ENCODE results near the gene HSF4.

The HSF4 gene

GRCh38 chr16:67181346-67181745, 16.8 kb downstream of the HSF4 start:
- H3K4me3 ChIP-seq (ENCODE audit: low read length), result no peak overlapping the region
- DNase-seq (ENCODE audit: low read depth, low spot score), result no peak

GRCh38 chr16:67182288-67182687, 17.7 kb downstream of the HSF4 start:
- peak overlapping the region; percentile 87; the same call in 1 of the 2 replicates for H3K4me3 ChIP-seq (ENCODE audit: low read length)
- no peak for DNase-seq (ENCODE audit: low read depth, low spot score)

- H3K4me3 ChIP-seq (ENCODE audit: low read length), result peak overlapping the region; percentile 87
- DNase-seq (ENCODE audit: low read depth, low spot score), result no peak
Observed at GRCh38 chr16:67183284-67183626, 18.7 kb downstream of the HSF4 start.

- H3K4me3 ChIP-seq (ENCODE audit: low read length), result peak within 1 kb of the TSS; percentile 87
- peak; percentile 98 for DNase-seq (ENCODE audit: low read depth, low spot score)
Observed at GRCh38 chr16:67183627-67184452, 19.3 kb downstream of the HSF4 start, which contains the start of gene MATCAP1. MATCAP1 (minus strand) TSS chr16:67183963; CDS start chr16:67180610, 3,353 bp downstream.

- no peak for DNase-seq (ENCODE audit: low read depth, low spot score)
- H3K4me3 ChIP-seq (ENCODE audit: low read length), result peak overlapping the region; percentile 87
Observed at GRCh38 chr16:67184453-67184994, 20.0 kb downstream of the HSF4 start.

- no peak overlapping the region for H3K4me3 ChIP-seq (ENCODE audit: low read length)
- DNase-seq (ENCODE audit: low read depth, low spot score), result peak; percentile 46
Observed at GRCh38 chr16:67184995-67185650, 20.6 kb downstream of the HSF4 start.

- no peak overlapping the region for H3K4me3 ChIP-seq (ENCODE audit: low read length)
- DNase-seq (ENCODE audit: low read depth, low spot score), result no peak
Observed at GRCh38 chr16:67185651-67186134, 21.1 kb downstream of the HSF4 start.

- H3K4me3 ChIP-seq (ENCODE audit: low read length), result no peak overlapping the region
- DNase-seq (ENCODE audit: low read depth, low spot score), result no peak
Observed at GRCh38 chr16:67186550-67186950, 22.0 kb downstream of the HSF4 start.

- no peak overlapping the region for H3K4me3 ChIP-seq (ENCODE audit: low read length)
- no peak for DNase-seq (ENCODE audit: low read depth, low spot score)
Observed at GRCh38 chr16:67187175-67187890, 22.8 kb downstream of the HSF4 start.

GRCh38 chr16:67188323-67188722, 23.8 kb downstream of the HSF4 start:
- DNase-seq (ENCODE audit: low read depth, low spot score), result no peak
- no peak overlapping the region for H3K4me3 ChIP-seq (ENCODE audit: low read length)

- H3K4me3 ChIP-seq (ENCODE audit: low read length), result no peak overlapping the region
- no peak for DNase-seq (ENCODE audit: low read depth, low spot score)
Observed at GRCh38 chr16:67188798-67189197, 24.3 kb downstream of the HSF4 start.

GRCh38 chr16:67190041-67190440, 25.5 kb downstream of the HSF4 start, which contains the start of gene EXOC3L1:
EXOC3L1 (minus strand) TSS chr16:67190136; CDS start chr16:67189676, 460 bp downstream.
- H3K4me3 ChIP-seq (ENCODE audit: low read length), result no peak within 1 kb of the TSS
- no peak for DNase-seq (ENCODE audit: low read depth, low spot score)

- DNase-seq (ENCODE audit: low read depth, low spot score), result no peak
- no peak overlapping the region for H3K4me3 ChIP-seq (ENCODE audit: low read length)
Observed at GRCh38 chr16:67190448-67191399, 26.2 kb downstream of the HSF4 start.

GRCh38 chr16:67191411-67191994, 27.0 kb downstream of the HSF4 start:
- peak overlapping the region; percentile 100 for H3K4me3 ChIP-seq (ENCODE audit: low read length)
- no peak for DNase-seq (ENCODE audit: low read depth, low spot score)

GRCh38 chr16:67191995-67192681, 27.6 kb downstream of the HSF4 start, which contains the start of gene E2F4:
E2F4 (plus strand) TSS chr16:67192155; CDS start chr16:67192228, 73 bp downstream.
- DNase-seq (ENCODE audit: low read depth, low spot score), result peak; percentile 88
- H3K4me3 ChIP-seq (ENCODE audit: low read length), result peak within 1 kb of the TSS; percentile 100

- DNase-seq (ENCODE audit: low read depth, low spot score), result no peak
- peak overlapping the region; percentile 100 for H3K4me3 ChIP-seq (ENCODE audit: low read length)
Observed at GRCh38 chr16:67192781-67193361, 28.3 kb downstream of the HSF4 start.

GRCh38 chr16:67193536-67193935, 29.0 kb downstream of the HSF4 start:
- H3K4me3 ChIP-seq (ENCODE audit: low read length), result peak overlapping the region; percentile 100
- DNase-seq (ENCODE audit: low read depth, low spot score), result no peak

Measured in Jurkat, Clone E6-1 (cell line).